Activated B cell treated with CpG ODN at 0.5 μM for 24 hours (primary cell): ENCODE data around the gene LMAN1. TPM values are rescaled to one million over a fixed set of nuclear protein-coding genes. Genes with fewer than 3 reads are reported as not detected.

Experiments used
- ATAC-seq: fragments of 200-7000 bp; cut with Tn5 transposase; one replicate; pipeline ENCODE4 v1.10.0; 2021; ENCODE audit warnings: low read depth, mild to moderate bottlenecking, moderate library complexity
- CTCF ChIA-PET: fragments of 350-600 bp; sonication (Branson Sonifier 250); formaldehyde crosslinking; loops from one replicate; lab custom pipeline; 2021; ENCODE audit warnings: antibody characterized with exemption; lab: Charles Lee
- POLR2A ChIA-PET: fragments of 350-600 bp; sonication (Branson Sonifier 250); formaldehyde crosslinking; loops from one replicate; lab custom pipeline; 2021; ENCODE audit warnings: antibody characterized with exemption; lab: Charles Lee
- DNase-seq: peaks from one replicate; pipeline ENCODE4 v3.0.0; 2022
- H3K27ac Mint-ChIP-seq: one replicate; pipeline ENCODE4 v1.8.0; 2020; ENCODE audit warnings: mixed read lengths
- H3K27me3 Mint-ChIP-seq: one replicate; pipeline ENCODE4 v1.8.0; 2021; ENCODE audit warnings: mixed read lengths
- H3K36me3 Mint-ChIP-seq: one replicate; pipeline ENCODE4 v1.8.0; 2021; ENCODE audit warnings: low read depth, mixed read lengths
- H3K4me1 Mint-ChIP-seq: one replicate; pipeline ENCODE4 v1.8.0; 2021; ENCODE audit warnings: mixed read lengths
- H3K4me3 Mint-ChIP-seq: one replicate; pipeline ENCODE4 v1.8.0; 2020; ENCODE audit warnings: mild to moderate bottlenecking, mixed read lengths
- H3K9me3 Mint-ChIP-seq: one replicate; pipeline ENCODE4 v1.8.0; 2020; ENCODE audit warnings: mixed read lengths
- intact Hi-C: fragments of 100-400 bp; cut with micrococcal nuclease; formaldehyde crosslinking; loops from one replicate; pipeline ENCODE4 v1.15.1; 2024
- total RNA-seq: library from RNA; stranded (reverse); gene quantifications from 2 replicates; pipeline ENCODE4 v1.2.3, GENCODE V29; 2022
- TF ChIP-seq, protein P1 (sequence below): fragments of 200-600 bp; IDR thresholded peaks from one replicate; pipeline ENCODE4 v1.8.0; 2022; ENCODE audit warnings: antibody characterized with exemption, mild to moderate bottlenecking

Gene LMAN1
- total RNA-seq, 1 donor from 2014 or later, result 40.3 TPM

DNA sequence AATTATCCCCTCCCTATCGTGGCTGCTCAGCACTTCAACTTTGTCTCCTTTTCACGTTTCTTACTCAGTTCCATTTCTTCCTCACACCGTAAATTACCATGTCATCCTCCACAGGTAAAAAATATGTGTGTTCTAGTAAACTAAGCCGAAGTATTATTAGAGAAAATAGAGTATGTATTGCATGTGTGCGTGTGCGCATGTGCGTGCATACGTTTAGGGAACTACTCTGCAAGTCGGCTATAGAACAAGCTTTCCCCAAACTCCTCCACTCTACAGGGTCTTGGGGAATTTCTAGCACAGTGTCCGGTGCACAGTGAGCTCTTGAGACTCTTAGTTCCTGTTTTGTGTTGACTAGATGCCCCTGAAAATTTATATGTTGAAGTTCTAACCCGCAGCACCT lies 76.7 kb downstream of the LMAN1 start:
- H3K27ac Mint-ChIP-seq, result no peak overlapping the region
- no peaks in the 10 kb centered on the region for H3K36me3 Mint-ChIP-seq
- POLR2A ChIA-PET, result no interaction called here
- DNase-seq (no peak), ATAC-seq (no peak)
- intact Hi-C loops, result no loop called here
- TF ChIP-seq, protein P1, sequence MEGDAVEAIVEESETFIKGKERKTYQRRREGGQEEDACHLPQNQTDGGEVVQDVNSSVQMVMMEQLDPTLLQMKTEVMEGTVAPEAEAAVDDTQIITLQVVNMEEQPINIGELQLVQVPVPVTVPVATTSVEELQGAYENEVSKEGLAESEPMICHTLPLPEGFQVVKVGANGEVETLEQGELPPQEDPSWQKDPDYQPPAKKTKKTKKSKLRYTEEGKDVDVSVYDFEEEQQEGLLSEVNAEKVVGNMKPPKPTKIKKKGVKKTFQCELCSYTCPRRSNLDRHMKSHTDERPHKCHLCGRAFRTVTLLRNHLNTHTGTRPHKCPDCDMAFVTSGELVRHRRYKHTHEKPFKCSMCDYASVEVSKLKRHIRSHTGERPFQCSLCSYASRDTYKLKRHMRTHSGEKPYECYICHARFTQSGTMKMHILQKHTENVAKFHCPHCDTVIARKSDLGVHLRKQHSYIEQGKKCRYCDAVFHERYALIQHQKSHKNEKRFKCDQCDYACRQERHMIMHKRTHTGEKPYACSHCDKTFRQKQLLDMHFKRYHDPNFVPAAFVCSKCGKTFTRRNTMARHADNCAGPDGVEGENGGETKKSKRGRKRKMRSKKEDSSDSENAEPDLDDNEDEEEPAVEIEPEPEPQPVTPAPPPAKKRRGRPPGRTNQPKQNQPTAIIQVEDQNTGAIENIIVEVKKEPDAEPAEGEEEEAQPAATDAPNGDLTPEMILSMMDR, result no peak
- CTCF ChIA-PET, result no interaction called here
- H3K4me3 Mint-ChIP-seq, result no peak overlapping the region
- H3K9me3 Mint-ChIP-seq, result no peaks in the 10 kb centered on the region
- no peaks in the 10 kb centered on the region for H3K4me1 Mint-ChIP-seq
- H3K27me3 Mint-ChIP-seq, result peaks cover 65% of the 10 kb centered on the region

DNA sequence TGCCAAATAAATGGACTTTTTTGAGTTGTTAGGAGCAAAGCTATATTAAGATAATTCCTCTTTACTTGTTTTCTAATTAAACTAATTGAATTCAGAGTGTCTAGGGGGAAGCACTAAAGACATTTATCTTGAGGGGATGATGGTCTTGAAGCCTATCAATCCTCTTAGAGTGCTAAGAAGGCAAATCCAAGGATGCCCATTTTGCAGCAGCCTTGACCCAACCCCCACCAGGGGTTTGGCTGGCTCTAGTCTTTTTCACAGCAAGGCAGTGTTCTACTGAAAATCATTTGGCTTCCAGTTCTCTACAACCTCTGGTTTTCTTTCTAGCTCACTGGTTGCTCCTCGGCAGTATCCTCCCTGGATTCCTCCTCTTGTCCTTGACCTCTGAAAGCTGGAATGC lies 79.3 kb downstream of the LMAN1 start:
- intact Hi-C loops, result no loop called here
- ChIA-PET POLR2A (no interaction called here), CTCF (no interaction called here)
- no peak for DNase-seq
- no peak for ATAC-seq
- no peak overlapping the region for H3K27ac Mint-ChIP-seq
- no peaks in the 10 kb centered on the region for H3K9me3 Mint-ChIP-seq
- H3K36me3 Mint-ChIP-seq, result no peaks in the 10 kb centered on the region
- H3K4me1 Mint-ChIP-seq, result no peaks in the 10 kb centered on the region
- H3K4me3 Mint-ChIP-seq, result no peak overlapping the region
- TF ChIP-seq, protein P1, result no peak
- peaks cover 63% of the 10 kb centered on the region for H3K27me3 Mint-ChIP-seq

DNA sequence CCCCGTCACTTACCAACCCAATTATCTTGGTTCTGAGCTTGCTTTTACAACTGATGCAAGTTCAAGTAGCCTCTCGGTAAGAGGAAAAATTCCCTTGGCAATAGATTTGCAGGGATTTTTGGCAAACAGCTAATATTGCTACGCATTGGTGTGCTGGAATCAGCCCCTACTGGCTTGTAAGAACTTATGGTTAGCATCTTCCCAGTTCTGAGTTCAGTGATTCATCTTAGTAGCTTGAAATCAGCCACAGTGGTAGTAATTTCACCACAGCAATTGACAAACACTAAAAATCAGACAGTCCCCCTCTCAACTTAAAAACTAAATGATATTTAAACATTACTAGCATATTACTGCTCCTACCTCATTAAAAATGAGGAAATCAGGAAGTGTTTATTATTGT lies 79.9 kb downstream of the LMAN1 start:
- Mint-ChIP-seq H3K27me3 (peaks cover 64% of the 10 kb centered on the region), H3K4me3 (no peak overlapping the region), H3K36me3 (no peaks in the 10 kb centered on the region), H3K27ac (no peak overlapping the region), H3K9me3 (no peaks in the 10 kb centered on the region), H3K4me1 (no peaks in the 10 kb centered on the region)
- intact Hi-C loops, result no loop called here
- ATAC-seq, result no peak
- TF ChIP-seq, protein P1, result no peak
- CTCF ChIA-PET, result no interaction called here
- DNase-seq, result no peak
- POLR2A ChIA-PET, result no interaction called here

DNA sequence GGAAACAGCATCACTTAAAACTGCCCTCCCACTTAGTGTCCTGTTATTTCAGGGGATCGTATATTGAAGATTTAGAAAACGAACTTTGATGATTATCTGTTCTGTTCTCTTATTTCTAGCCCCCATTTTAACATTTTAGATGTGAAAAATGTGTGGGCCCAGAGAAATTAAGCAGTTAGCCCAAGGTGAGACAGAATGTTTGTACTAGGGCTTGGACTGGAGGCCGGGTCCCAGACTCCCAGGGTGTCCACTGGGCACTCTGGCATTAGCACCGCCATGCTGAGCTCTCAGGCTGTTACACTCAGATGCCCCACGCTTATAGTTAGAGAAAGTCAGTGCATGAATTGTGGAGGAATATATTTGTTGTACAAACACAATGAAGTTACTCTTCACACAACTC lies 80.3 kb downstream of the LMAN1 start:
- H3K27ac Mint-ChIP-seq, result no peak overlapping the region
- TF ChIP-seq, protein P1, result no peak
- ATAC-seq (no peak), DNase-seq (no peak)
- intact Hi-C loops, result no loop called here
- no peaks in the 10 kb centered on the region for H3K36me3 Mint-ChIP-seq
- no peak overlapping the region for H3K4me3 Mint-ChIP-seq
- no peaks in the 10 kb centered on the region for H3K9me3 Mint-ChIP-seq
- H3K27me3 Mint-ChIP-seq, result peaks cover 66% of the 10 kb centered on the region
- ChIA-PET POLR2A (no interaction called here), CTCF (no interaction called here)
- H3K4me1 Mint-ChIP-seq, result peaks cover 2% of the 10 kb centered on the region

Other genes starting within 250 kb of the LMAN1 start
- 112 and 126 TPM in 2 replicates for gene SEC11C, start 219.4 kb downstream of the LMAN1 start, total RNA-seq
- gene GRP, start 139.1 kb downstream of the LMAN1 start, total RNA-seq, result not detected in 2 replicates
- gene RAX, start 85.8 kb downstream of the LMAN1 start, total RNA-seq, result not detected in 2 replicates
- not detected in 2 replicates for gene CPLX4, start 40.6 kb downstream of the LMAN1 start, total RNA-seq